Measurements from ENCODE around the gene TASP1. TPM values are rescaled to one million over a fixed set of nuclear protein-coding genes. Genes with fewer than 3 reads are reported as not detected.

Gene TASP1
- total and polyA plus RNA-seq, 2 donors from 2014 or later: 6.0 to 22.7 TPM

DNA sequence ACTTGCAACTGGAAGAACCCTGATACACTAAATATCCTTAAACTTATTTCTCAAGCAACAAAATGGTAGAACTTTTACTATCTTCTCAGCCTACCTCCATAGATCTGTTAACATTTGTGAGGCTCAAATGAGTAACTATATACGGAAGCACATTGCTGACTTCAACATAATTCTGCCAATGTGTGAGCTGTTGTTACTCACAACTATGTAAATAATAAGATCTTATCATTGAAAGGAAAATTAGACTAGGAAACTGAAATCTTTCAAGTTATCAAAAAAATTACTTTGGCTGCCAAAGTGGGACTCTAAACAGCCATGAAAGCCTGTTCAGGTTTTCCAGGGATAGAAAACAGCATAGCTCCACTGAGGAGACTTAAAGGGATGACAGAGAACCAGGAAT is 40.2 kb upstream of the TASP1 start:
- FAIRE-seq (no peak), DNase-seq (no peak)
- Histone ChIP-seq H3K4me1 (ENCODE audit: control insufficient read depth in 2 of 3, insufficient read depth in 2 of 3, low read depth in 1 of 3, low read length in 3 of 3) (no peaks in the 10 kb centered on the region), H3K36me3 (ENCODE audit: control insufficient read depth in 2 of 3, insufficient read depth in 3 of 3, low read length in 3 of 3) (no peaks in the 10 kb centered on the region), H3K27me3 (ENCODE audit: control insufficient read depth, insufficient read depth, low read length) (no peaks in the 10 kb centered on the region), H3K9me3 (ENCODE audit: control insufficient read depth in 2 of 3, insufficient read depth in 1 of 3, low read length in 3 of 3) (no peaks in the 10 kb centered on the region), H3K27ac (ENCODE audit: low read depth in 2 of 2, low read length in 2 of 2) (no peak overlapping the region), H3K4me3 (ENCODE audit: low read length in 3 of 3) (no peak overlapping the region), H3K9ac (ENCODE audit: low read length in 3 of 3) (no peak overlapping the region)
- TF ChIP-seq, protein P1, sequence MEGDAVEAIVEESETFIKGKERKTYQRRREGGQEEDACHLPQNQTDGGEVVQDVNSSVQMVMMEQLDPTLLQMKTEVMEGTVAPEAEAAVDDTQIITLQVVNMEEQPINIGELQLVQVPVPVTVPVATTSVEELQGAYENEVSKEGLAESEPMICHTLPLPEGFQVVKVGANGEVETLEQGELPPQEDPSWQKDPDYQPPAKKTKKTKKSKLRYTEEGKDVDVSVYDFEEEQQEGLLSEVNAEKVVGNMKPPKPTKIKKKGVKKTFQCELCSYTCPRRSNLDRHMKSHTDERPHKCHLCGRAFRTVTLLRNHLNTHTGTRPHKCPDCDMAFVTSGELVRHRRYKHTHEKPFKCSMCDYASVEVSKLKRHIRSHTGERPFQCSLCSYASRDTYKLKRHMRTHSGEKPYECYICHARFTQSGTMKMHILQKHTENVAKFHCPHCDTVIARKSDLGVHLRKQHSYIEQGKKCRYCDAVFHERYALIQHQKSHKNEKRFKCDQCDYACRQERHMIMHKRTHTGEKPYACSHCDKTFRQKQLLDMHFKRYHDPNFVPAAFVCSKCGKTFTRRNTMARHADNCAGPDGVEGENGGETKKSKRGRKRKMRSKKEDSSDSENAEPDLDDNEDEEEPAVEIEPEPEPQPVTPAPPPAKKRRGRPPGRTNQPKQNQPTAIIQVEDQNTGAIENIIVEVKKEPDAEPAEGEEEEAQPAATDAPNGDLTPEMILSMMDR (IDR thresholded peaks at IDR 0.05; ENCODE audit: borderline replicate concordance, extremely low read depth, insufficient read depth): no peak
- intact Hi-C loops (cut with DNase I): no loop called here

DNA sequence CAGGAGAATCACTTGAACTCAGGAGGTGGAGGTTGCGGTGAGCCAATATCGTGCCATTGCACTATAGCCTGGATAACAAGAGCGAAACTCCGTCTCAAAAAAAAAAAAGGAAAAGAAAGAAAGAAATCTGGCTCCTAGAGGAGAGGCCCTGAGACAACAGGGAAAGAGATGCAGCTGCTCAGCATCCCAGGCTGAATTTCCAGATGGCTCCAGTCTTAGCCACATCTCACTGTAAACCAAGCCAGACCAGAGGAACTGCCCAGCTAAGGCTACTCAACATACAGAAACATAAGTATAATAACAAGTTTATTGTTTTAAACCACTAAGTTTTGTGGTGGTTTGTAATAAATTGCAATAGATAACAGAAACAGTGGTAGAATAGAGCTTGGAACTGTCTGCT is 38.5 kb upstream of the TASP1 start:
- Histone ChIP-seq H3K4me1 (ENCODE audit: control insufficient read depth in 2 of 3, insufficient read depth in 2 of 3, low read depth in 1 of 3, low read length in 3 of 3) (no peaks in the 10 kb centered on the region), H3K9me3 (ENCODE audit: control insufficient read depth in 2 of 3, insufficient read depth in 1 of 3, low read length in 3 of 3) (no peaks in the 10 kb centered on the region), H3K36me3 (ENCODE audit: control insufficient read depth in 2 of 3, insufficient read depth in 3 of 3, low read length in 3 of 3) (no peaks in the 10 kb centered on the region), H3K27ac (ENCODE audit: low read depth in 2 of 2, low read length in 2 of 2) (no peak overlapping the region), H3K4me3 (ENCODE audit: low read length in 3 of 3) (no peak overlapping the region), H3K27me3 (ENCODE audit: control insufficient read depth, insufficient read depth, low read length) (no peaks in the 10 kb centered on the region), H3K9ac (ENCODE audit: low read length in 3 of 3) (no peak overlapping the region)
- TF ChIP-seq, protein P1 (IDR thresholded peaks at IDR 0.05; ENCODE audit: borderline replicate concordance, extremely low read depth, insufficient read depth): no peak
- intact Hi-C loops (cut with DNase I): no loop called here
- peak in 3 of 5 donors; percentile 18 to 79 (median 29) for DNase-seq
- FAIRE-seq: no peak

DNA sequence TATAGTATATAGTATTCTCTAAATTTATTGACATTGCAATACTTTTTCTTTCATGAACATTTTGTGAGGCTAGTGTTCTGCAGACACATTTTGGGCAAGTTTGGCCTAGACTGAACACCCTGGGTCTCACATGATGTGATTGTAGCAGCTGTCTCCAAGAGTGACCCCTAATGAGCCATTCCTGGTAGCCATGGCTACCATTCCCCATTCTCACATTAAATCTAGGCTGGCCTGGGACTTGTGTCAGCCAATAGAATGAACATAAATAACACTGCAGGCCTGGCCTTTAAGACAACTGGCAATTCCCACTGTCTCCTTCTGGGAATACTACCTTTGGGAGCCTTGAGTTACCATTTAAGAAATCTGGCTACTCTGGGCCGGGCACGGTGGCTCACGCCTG is 38.0 kb upstream of the TASP1 start:
- Histone ChIP-seq H3K9me3 (ENCODE audit: control insufficient read depth in 2 of 3, insufficient read depth in 1 of 3, low read length in 3 of 3) (no peaks in the 10 kb centered on the region), H3K4me1 (ENCODE audit: control insufficient read depth in 2 of 3, insufficient read depth in 2 of 3, low read depth in 1 of 3, low read length in 3 of 3) (no peaks in the 10 kb centered on the region), H3K9ac (ENCODE audit: low read length in 3 of 3) (no peak overlapping the region), H3K27ac (ENCODE audit: low read depth in 2 of 2, low read length in 2 of 2) (no peak overlapping the region), H3K36me3 (ENCODE audit: control insufficient read depth in 2 of 3, insufficient read depth in 3 of 3, low read length in 3 of 3) (no peaks in the 10 kb centered on the region), H3K4me3 (ENCODE audit: low read length in 3 of 3) (no peak overlapping the region), H3K27me3 (ENCODE audit: control insufficient read depth, insufficient read depth, low read length) (no peaks in the 10 kb centered on the region)
- no peak for FAIRE-seq
- TF ChIP-seq, protein P1 (IDR thresholded peaks at IDR 0.05; ENCODE audit: borderline replicate concordance, extremely low read depth, insufficient read depth): no peak
- no peak for DNase-seq
- intact Hi-C loops (cut with DNase I): no loop called here

DNA sequence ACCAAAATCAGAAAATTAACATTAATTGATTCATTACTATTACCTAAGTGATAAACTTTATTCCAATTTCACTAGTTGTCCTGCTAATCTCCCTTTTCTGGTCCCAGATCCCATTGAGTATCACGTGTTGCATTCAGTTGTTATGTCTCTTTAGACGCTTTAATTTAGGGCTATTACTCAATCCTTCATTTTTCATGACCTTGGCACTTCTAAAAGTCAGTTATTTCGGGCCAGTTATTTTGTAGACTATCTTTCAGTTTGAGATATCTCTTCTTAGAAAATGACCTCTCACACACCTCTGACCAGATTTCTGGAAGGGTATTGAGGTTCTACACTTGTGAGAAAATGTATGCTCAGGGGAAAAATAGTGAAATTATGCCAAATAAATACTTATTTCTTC is 34.0 kb upstream of the TASP1 start:
- Histone ChIP-seq H3K27me3 (ENCODE audit: control insufficient read depth, insufficient read depth, low read length) (no peaks in the 10 kb centered on the region), H3K9ac (ENCODE audit: low read length in 3 of 3) (no peak overlapping the region), H3K9me3 (ENCODE audit: control insufficient read depth in 2 of 3, insufficient read depth in 1 of 3, low read length in 3 of 3) (no peaks in the 10 kb centered on the region), H3K4me1 (ENCODE audit: control insufficient read depth in 2 of 3, insufficient read depth in 2 of 3, low read depth in 1 of 3, low read length in 3 of 3) (no peaks in the 10 kb centered on the region), H3K36me3 (ENCODE audit: control insufficient read depth in 2 of 3, insufficient read depth in 3 of 3, low read length in 3 of 3) (no peaks in the 10 kb centered on the region), H3K4me3 (ENCODE audit: low read length in 3 of 3) (no peak overlapping the region), H3K27ac (ENCODE audit: low read depth in 2 of 2, low read length in 2 of 2) (no peak overlapping the region)
- intact Hi-C loops (cut with DNase I): no loop called here
- DNase-seq (no peak), FAIRE-seq (no peak)
- TF ChIP-seq, protein P1 (IDR thresholded peaks at IDR 0.05; ENCODE audit: borderline replicate concordance, extremely low read depth, insufficient read depth): no peak

All from kidney (tissue), 14 donors.